ENCODE data around the gene FAM98C.

Gene FAM98C

DNA sequence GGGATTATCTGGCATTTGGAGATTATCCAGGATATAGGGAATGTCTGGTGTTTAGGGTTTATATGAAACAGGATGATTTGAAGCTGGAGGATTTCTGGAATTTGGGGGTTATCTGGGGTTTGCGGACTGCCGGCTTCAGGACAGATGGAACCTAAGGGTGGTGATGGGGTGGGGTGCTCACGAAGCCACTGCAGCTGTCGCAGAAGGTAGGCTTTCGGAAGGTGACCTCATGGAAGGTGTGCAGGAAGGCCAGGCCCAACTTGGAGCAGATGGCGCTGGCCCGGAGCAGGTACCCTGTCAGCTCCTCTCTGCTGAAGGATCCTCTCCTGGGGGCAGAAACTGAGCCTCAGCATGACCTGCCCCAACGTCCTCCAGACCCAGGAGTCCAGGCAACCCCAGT lies 9.6 kb downstream of the FAM98C start:
- Histone ChIP-seq H3K9me3 (no peaks in the 10 kb centered on the region), H3K4me3 (ENCODE audit: low read depth in 1 of 2, low read length in 1 of 2) (no peak overlapping the region), H3K27ac (peak overlapping the region; percentile 27), H3K27me3 (no peaks in the 10 kb centered on the region), H3K36me3 (peaks cover 100% of the 10 kb centered on the region), H3K4me1 (ENCODE audit: control insufficient read depth in 1 of 2, insufficient read depth in 1 of 2, low read depth in 1 of 2, low read length in 1 of 2) (peaks cover 20 to 23% of the 10 kb centered on the region in 2 experiments)
- no peak for TF ChIP-seq CTCF (IDR thresholded peaks at IDR 0.05)

- Histone ChIP-seq H3K27ac (peak overlapping the region; percentile 27), H3K36me3 (peaks cover 95% of the 10 kb centered on the region), H3K4me1 (ENCODE audit: control insufficient read depth in 1 of 2, insufficient read depth in 1 of 2, low read depth in 1 of 2, low read length in 1 of 2) (peaks cover 22 to 26% of the 10 kb centered on the region in 2 experiments), H3K27me3 (no peaks in the 10 kb centered on the region), H3K9me3 (no peaks in the 10 kb centered on the region), H3K4me3 (ENCODE audit: low read depth in 1 of 2, low read length in 1 of 2) (no peak overlapping the region)
- no peak for TF ChIP-seq CTCF (IDR thresholded peaks at IDR 0.05)
These were observed 10.1 kb downstream of the FAM98C start for GRCh38 chr19:38412961-38413360.

DNA sequence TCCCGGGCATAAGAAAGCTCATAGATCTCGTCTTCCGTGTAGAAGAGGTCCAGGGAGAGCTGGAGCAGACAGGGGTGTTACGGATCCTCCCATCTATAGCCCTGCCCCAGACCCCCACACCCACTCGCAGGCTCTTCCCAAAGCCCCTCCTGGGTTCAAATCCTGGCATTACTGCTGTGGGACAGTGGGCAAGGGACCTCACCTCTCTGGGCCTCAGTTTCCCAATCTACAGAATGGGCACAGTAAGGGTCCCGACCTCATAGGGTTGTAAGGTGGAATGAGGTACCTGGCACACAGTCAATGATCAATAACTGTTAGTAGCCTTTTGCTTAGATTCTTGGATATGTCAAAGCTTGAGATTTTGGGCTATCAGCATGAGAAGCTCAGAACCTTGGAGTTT lies 10.5 kb downstream of the FAM98C start:
- Histone ChIP-seq H3K27ac (peak overlapping the region; percentile 27), H3K36me3 (peaks cover 95% of the 10 kb centered on the region), H3K4me1 (ENCODE audit: control insufficient read depth in 1 of 2, insufficient read depth in 1 of 2, low read depth in 1 of 2, low read length in 1 of 2) (peaks cover 26 to 30% of the 10 kb centered on the region in 2 experiments), H3K4me3 (ENCODE audit: low read depth in 1 of 2, low read length in 1 of 2) (no peak overlapping the region), H3K9me3 (no peaks in the 10 kb centered on the region), H3K27me3 (no peaks in the 10 kb centered on the region)
- no peak for TF ChIP-seq CTCF (IDR thresholded peaks at IDR 0.05)

DNA sequence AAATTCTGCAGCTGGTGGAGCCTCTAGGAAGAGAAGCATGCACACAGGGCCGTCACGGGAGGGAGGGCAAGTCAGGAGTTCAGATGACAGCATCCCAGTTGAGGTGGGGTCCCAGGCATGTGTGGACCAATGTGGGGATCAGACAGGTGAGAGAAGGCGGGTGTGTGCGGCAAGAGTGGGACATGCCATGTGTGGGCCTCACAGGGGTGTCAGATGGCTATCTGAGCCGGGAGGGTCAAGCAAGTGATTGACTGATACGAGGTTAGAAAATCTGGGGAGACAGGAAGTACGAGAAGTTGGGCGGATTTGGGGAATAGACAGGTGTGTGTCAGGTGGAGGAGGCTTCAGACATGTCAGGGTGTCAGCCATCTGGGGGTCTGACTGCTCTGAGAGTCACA lies 14.3 kb downstream of the FAM98C start:
- Histone ChIP-seq H3K4me3 (ENCODE audit: low read depth in 1 of 2, low read length in 1 of 2) (peak overlapping the region; percentile 59 to 62), H3K27ac (peak overlapping the region; percentile 93), H3K36me3 (peaks cover 95% of the 10 kb centered on the region), H3K27me3 (no peaks in the 10 kb centered on the region), H3K9me3 (no peaks in the 10 kb centered on the region), H3K4me1 (ENCODE audit: control insufficient read depth in 1 of 2, insufficient read depth in 1 of 2, low read depth in 1 of 2, low read length in 1 of 2) (peaks cover 38 to 47% of the 10 kb centered on the region in 2 experiments)
- TF ChIP-seq CTCF (IDR thresholded peaks at IDR 0.05), result no peak

GRCh38 chr19:38417544-38418506 lies 14.9 kb downstream of the FAM98C start:
- Histone ChIP-seq H3K4me1 (ENCODE audit: control insufficient read depth in 1 of 2, insufficient read depth in 1 of 2, low read depth in 1 of 2, low read length in 1 of 2) (peaks cover 45 to 53% of the 10 kb centered on the region in 2 experiments), H3K4me3 (ENCODE audit: low read depth in 1 of 2, low read length in 1 of 2) (peak overlapping the region; percentile 59 to 62), H3K9me3 (no peaks in the 10 kb centered on the region), H3K27me3 (no peaks in the 10 kb centered on the region), H3K36me3 (peaks cover 95% of the 10 kb centered on the region), H3K27ac (peak overlapping the region; percentile 93)
- TF ChIP-seq CTCF (IDR thresholded peaks at IDR 0.05), result peak; percentile 73
